Measurements from ENCODE around the gene PGAP6. TPM values are rescaled to one million over a fixed set of nuclear protein-coding genes. Genes with fewer than 3 reads are reported as not detected.

The PGAP6 gene
- total RNA-seq, 2 donors from 2014 or later, result 38.7 to 55.4 TPM

DNA sequence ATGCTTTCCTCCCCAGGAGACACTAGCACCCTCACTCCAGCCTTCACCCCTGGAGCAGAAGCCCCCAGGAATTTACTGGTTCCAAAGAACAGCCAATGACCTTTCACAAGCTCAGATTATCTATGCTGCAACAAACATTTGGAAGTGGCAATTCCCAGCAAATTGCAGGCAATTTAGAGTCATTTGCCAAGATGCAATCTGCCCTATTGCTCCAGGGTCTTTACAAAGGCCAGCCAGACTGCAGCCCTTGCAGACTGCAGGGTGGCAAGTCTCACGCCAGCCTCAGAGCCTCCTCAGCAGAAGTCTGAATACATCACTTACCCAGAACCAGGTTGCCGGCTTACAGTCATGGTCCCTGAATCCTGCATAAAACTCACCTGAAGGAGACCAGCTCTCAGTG lies 51.0 kb downstream of the PGAP6 start:
- no peak for ATAC-seq (ENCODE audit: insufficient number of reproducible peaks, low FRiP score, low read depth)
- no peak for DNase-seq (ENCODE audit: low spot score)
- Histone ChIP-seq H3K4me1 (ENCODE audit: control insufficient read depth in 1 of 2, low read depth in 2 of 2) (peaks cover 13 to 22% of the 10 kb centered on the region in 2 donors), H3K36me3 (no peaks in the 10 kb centered on the region), H3K4me3 (no peak overlapping the region), H3K9me3 (no peaks in the 10 kb centered on the region), H3K27me3 (replicated peaks; ENCODE audit: insufficient read depth) (no peaks in the 10 kb centered on the region), H3K27ac (no peak overlapping the region)
- TF ChIP-seq, protein P1, sequence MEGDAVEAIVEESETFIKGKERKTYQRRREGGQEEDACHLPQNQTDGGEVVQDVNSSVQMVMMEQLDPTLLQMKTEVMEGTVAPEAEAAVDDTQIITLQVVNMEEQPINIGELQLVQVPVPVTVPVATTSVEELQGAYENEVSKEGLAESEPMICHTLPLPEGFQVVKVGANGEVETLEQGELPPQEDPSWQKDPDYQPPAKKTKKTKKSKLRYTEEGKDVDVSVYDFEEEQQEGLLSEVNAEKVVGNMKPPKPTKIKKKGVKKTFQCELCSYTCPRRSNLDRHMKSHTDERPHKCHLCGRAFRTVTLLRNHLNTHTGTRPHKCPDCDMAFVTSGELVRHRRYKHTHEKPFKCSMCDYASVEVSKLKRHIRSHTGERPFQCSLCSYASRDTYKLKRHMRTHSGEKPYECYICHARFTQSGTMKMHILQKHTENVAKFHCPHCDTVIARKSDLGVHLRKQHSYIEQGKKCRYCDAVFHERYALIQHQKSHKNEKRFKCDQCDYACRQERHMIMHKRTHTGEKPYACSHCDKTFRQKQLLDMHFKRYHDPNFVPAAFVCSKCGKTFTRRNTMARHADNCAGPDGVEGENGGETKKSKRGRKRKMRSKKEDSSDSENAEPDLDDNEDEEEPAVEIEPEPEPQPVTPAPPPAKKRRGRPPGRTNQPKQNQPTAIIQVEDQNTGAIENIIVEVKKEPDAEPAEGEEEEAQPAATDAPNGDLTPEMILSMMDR (IDR thresholded peaks at IDR 0.05), result no peak

DNA sequence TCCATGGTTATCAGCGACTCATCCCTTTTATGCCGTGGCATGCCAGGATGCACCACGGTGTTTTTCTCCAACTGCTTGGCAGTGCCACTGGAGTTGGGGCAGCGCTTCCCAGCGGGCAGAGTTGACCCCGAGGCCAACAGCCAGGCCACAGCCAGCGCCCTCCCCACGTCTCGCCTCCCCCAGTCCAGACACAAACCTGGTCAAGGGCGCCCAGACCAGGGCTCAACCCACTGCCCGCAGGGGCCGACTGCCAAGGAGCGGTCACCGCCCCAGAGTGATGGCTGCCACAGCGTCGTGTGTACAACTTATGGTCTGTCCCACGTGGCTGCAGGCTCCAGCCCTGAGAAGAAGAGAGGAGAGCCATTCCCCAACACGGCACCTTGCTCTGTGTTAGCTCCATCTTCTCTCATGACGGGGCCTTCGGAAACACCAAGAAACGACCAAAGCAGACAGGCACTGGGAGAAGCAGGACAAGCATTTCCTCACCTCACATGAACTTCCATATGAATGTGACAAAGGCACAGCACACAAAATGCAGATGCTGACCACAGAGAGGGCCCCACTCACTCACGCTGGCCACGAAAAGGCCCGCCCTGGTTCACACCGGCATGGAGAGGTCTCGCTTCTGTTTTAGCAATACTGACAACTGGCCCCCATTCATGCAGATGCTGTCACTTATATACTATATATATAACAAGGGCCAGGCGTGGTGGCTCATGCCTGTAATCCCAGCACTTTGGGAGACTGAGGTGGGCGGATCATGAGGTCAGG lies 56.2 kb downstream of the PGAP6 start:
- Histone ChIP-seq H3K36me3 (no peaks in the 10 kb centered on the region), H3K9me3 (no peaks in the 10 kb centered on the region), H3K4me1 (ENCODE audit: control insufficient read depth in 1 of 2, low read depth in 2 of 2) (peaks cover 7 to 14% of the 10 kb centered on the region in 2 donors), H3K27ac (no peak overlapping the region), H3K4me3 (no peak overlapping the region), H3K27me3 (replicated peaks; ENCODE audit: insufficient read depth) (no peaks in the 10 kb centered on the region)
- ATAC-seq (ENCODE audit: insufficient number of reproducible peaks, low FRiP score, low read depth), result no peak
- no peak for DNase-seq (ENCODE audit: low spot score)
- TF ChIP-seq, protein P1 (IDR thresholded peaks at IDR 0.05), result no peak

DNA sequence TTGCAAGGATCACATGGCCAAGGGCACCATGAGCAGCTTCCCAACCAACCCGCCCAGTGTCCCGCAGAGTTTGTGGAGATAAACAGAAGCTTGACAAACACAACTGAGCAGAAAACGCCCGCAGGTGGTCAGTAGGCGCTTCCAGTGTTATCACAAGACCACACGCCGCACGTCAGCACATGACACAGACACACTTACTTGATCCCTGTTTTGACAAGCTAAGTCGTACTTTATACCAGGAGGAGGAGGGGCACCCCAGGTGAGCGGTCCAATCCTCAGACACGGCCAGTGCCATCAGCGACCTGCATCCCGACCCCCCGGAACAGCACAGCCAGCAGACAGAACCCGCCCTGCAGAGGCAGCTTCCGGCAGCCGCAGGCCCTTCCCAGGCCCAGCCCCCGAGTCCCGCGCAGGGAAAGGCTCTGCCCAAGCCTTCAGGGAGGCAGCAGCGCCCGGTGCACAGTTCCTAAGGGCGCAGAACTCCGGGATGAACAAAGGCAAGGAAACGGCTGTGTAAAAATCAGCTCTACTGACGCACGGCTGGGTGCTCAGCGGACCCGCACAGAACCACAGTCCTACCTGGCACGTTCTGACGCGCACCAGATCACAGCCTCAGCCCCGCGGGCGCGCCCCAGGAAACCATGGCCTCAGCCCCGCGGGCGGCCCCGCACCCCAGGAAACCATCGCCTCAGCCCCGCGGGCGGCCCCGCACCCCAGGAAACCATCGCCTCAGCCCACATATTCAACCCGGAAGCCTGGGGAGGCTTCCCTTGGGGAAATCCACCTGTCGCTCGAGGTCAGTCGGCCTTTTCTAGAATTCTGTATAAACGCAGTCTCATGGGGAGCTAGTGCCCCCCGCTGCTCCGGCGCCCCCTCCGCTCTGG lies 57.1 kb downstream of the PGAP6 start:
- Histone ChIP-seq H3K27ac (no peak overlapping the region), H3K4me1 (ENCODE audit: control insufficient read depth in 1 of 2, low read depth in 2 of 2) (peaks cover 7 to 14% of the 10 kb centered on the region in 2 donors), H3K36me3 (no peaks in the 10 kb centered on the region), H3K9me3 (no peaks in the 10 kb centered on the region), H3K27me3 (replicated peaks; ENCODE audit: insufficient read depth) (no peaks in the 10 kb centered on the region), H3K4me3 (no peak overlapping the region)
- no peak for ATAC-seq (ENCODE audit: insufficient number of reproducible peaks, low FRiP score, low read depth)
- DNase-seq (ENCODE audit: low spot score), result no peak
- TF ChIP-seq, protein P1 (IDR thresholded peaks at IDR 0.05), result no peak

DNA sequence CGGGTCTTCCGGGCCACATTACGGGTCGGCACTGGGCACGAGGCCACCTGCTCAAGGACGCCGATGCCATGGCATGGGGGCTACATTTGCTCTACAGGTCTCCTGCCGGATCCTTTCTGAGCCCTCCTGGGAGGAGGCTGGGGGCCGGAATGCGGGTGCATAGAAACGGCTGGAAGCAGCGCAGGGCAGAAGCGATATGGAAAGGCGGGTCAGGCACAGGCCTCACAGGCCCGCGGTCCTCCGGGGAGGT lies 57.7 kb downstream of the PGAP6 start:
- H3K4me3 ChIP-seq, result no peak overlapping the region
- no peak overlapping the region for H3K27ac ChIP-seq
- TF ChIP-seq, protein P1 (IDR thresholded peaks at IDR 0.05), result no peak
- H3K4me1 ChIP-seq (ENCODE audit: control insufficient read depth in 1 of 2, low read depth in 2 of 2), result peaks cover 7 to 14% of the 10 kb centered on the region in 2 donors
- H3K36me3 ChIP-seq, result peaks cover under 1% of the 10 kb centered on the region
- no peak for ATAC-seq (ENCODE audit: insufficient number of reproducible peaks, low FRiP score, low read depth)
- no peak for DNase-seq (ENCODE audit: low spot score)
- no peaks in the 10 kb centered on the region for H3K27me3 ChIP-seq (replicated peaks; ENCODE audit: insufficient read depth)
- no peaks in the 10 kb centered on the region for H3K9me3 ChIP-seq

DNA sequence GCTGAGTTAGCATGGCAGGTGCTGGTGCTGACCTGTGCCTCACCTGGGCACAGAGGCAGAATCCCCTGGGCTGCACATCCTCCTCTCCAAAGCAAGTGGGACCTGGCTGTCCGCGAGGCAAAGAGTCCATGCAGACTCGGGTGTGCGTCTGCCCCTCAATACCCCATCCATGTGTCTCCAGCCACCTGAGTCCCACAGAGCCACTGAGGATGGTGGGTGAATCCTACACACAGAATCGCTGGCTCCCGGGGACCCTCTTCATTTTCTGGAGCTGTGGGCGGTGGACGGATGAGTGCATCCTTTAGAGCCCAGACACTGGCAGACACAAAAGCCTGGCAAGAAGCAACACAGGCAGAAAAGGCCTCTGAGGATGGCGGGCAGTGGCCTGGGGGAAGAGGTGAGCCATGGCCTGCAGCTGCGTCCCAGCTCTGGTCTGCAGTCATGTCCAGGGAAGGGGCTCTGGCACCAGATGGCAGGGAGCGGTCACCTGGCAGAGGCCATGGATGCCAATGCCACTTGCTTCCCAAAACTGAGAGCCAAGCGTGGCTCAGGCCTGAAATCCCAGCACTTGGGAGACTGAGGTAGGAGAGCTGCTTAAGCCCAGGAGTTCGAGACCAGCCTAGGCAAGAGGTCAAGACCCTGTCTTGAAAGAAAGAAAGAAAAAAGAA lies 59.2 kb downstream of the PGAP6 start:
- TF ChIP-seq, protein P1 (IDR thresholded peaks at IDR 0.05), result no peak
- Histone ChIP-seq H3K9me3 (no peaks in the 10 kb centered on the region), H3K4me1 (ENCODE audit: control insufficient read depth in 1 of 2, low read depth in 2 of 2) (peaks cover 2 to 7% of the 10 kb centered on the region in 2 donors), H3K36me3 (peaks cover 12% of the 10 kb centered on the region), H3K4me3 (no peak overlapping the region), H3K27ac (no peak overlapping the region), H3K27me3 (replicated peaks; ENCODE audit: insufficient read depth) (no peaks in the 10 kb centered on the region)
- DNase-seq (ENCODE audit: low spot score), result no peak
- no peak for ATAC-seq (ENCODE audit: insufficient number of reproducible peaks, low FRiP score, low read depth)

Data from thoracic aorta (tissue), 2 donors.